Stimulated activated CD8-positive, alpha-beta memory T cell treated with anti-CD3 and anti-CD28 coated beads, Interleukin-7, amount 100 ng/mL, for 24 hours (primary cell): ENCODE measurements around the gene BBS4.
"Not testable (repeated sequence)": the region's sequence is repeated elsewhere in the genome, so short reads cannot be mapped to it uniquely, and the experiment has no call there.

Experiments
- DNase-seq: peaks from one replicate; pipeline ENCODE4 v3.0.0-alpha.2; 2020; ENCODE audit warnings: low read depth

The BBS4 gene, protein sequence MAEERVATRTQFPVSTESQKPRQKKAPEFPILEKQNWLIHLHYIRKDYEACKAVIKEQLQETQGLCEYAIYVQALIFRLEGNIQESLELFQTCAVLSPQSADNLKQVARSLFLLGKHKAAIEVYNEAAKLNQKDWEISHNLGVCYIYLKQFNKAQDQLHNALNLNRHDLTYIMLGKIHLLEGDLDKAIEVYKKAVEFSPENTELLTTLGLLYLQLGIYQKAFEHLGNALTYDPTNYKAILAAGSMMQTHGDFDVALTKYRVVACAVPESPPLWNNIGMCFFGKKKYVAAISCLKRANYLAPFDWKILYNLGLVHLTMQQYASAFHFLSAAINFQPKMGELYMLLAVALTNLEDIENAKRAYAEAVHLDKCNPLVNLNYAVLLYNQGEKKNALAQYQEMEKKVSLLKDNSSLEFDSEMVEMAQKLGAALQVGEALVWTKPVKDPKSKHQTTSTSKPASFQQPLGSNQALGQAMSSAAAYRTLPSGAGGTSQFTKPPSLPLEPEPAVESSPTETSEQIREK

DNA sequence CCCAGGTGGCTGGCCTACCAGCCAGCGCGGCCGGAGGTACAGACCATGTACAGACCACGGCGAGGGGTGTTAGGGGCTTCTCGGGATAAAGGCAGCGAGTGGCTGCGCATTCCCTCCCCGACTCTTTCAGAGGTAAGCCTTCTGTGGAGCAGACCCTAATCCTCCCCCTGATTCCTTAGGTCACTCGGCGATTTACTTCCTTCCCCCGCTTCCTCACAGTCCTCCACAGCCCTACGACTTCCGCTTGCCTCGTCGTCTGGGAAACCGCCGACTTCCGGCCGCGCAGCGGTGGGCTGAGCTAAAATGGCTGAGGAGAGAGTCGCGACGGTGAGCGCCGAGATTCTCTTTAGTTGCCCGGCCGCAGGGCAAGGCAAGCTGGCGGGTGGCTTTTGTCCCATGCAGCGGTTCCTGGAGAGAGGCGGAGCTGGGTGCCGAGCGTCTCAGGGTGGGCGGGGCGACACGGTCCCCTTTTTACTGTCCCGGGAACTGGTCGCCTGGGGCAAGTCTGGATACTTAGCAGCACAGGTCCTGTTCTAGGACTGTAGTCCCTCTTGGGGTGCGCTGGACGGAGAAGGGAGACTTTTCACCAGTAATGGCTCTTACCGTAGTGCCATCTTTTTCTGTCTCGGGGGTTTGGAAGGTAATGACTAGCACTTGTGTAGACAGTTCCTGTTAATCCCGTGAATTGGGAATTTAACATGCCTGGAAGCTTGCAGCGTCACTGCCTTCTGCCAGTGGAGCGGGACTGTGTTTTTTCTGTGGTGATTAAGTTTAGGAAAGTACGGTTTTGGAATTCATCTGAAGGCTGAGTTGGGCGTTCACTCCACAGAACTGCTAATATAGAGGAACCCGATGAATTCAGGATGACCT, at the start of gene BBS4, which contains the start of gene HIGD2B:
Gene BBS4 (plus strand): TSS at position 283 of the 870 bp plus-strand sequence. CDS start 21 bp downstream, at position 304.
Gene HIGD2B (minus strand): TSS at position 258 of the 870 bp plus-strand sequence. CDS start 9,808 bp downstream, outside the sequence.
- peak; percentile 75 for DNase-seq

GRCh38 chr15:72636519-72637282, 49.3 kb upstream of the BBS4 start:
- DNase-seq = peak; percentile 29

- not testable (repeated sequence) for DNase-seq
Observed at GRCh38 chr15:72639759-72640483, 46.1 kb upstream of the BBS4 start.

GRCh38 chr15:72642271-72642670, 43.7 kb upstream of the BBS4 start:
- not testable (repeated sequence) for DNase-seq

GRCh38 chr15:72648631-72649253, 37.3 kb upstream of the BBS4 start:
- DNase-seq = not testable (repeated sequence)

DNA sequence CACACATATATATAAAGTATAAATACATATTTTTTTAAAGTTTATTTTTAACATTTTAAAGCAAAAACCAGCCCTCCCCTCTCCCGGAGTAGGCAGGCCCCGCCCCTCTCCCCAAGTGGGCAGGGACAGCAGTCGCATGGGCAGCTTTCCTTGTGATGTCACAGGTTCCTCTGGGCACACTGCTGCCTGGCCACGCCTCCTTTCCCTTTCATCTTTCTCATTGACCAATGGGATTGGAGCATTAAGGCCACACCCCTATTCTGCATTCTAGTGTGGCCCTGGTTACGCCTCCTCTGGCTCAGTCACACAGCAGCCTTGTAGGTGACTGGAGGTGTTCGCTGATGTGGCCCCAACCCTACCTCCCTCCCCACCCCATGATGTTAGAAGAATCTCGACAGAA, 31.6 kb upstream of the BBS4 start, which contains the start of gene GOLGA6B:
Gene GOLGA6B (plus strand): TSS at position 301 of the 400 bp plus-strand sequence. CDS start 41 bp downstream, at position 342.
- not testable (repeated sequence) for DNase-seq

- DNase-seq = not testable (repeated sequence)
Observed at GRCh38 chr15:72656014-72656413, 30.0 kb upstream of the BBS4 start.

GRCh38 chr15:72661081-72661480, 24.9 kb upstream of the BBS4 start:
- not testable (repeated sequence) for DNase-seq

GRCh38 chr15:72663931-72664330, 22.1 kb upstream of the BBS4 start:
- DNase-seq = not testable (repeated sequence)

DNA sequence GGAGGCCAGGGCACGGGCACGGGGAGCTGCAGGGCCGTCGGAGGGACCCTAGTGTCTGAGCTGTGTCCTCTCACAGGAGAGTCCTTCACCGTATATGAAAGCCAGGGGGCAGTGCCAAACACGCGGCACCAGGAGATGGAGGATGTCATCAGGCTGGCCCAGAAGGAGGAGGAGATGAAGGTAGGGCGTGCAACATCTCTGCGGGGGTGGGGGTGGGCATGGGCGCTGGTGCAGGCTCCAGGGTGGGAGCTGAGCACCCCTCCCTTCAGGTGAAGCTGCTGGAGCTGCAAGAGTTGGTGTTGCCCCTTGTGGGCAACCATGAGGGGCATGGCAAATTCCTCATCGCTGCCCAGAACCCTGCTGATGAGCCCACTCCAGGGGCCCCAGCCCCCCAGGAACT, 20.3 kb upstream of the BBS4 start:
- DNase-seq = not testable (repeated sequence)

DNA sequence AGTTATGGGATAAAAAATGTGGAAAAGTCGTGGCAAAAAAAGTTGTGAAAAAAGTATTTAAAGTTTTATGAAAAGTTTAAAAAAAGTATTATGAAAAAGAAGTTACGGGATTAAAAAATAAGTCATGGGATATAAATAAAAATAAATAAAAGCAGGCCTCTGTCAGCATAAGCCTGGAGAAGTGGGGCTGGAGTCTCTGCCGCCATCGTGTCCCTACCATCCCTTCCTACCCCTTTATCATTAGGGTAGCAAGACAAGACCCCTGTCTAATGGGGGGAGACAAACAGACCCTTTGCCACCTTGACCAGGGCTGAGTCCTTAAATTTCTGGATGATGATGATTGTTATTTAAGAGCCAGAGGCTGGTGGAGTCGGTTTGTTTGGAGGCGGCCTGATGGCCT, 16.2 kb upstream of the BBS4 start:
- not testable (repeated sequence) for DNase-seq

- DNase-seq = peak; percentile 53
Observed at GRCh38 chr15:72670656-72671352, 15.2 kb upstream of the BBS4 start.

GRCh38 chr15:72671525-72671924, 14.5 kb upstream of the BBS4 start:
- no peak for DNase-seq

- DNase-seq = no peak
Observed at GRCh38 chr15:72676838-72677237, 9.2 kb upstream of the BBS4 start.

- DNase-seq = no peak
Observed at GRCh38 chr15:72680931-72681330, 5.1 kb upstream of the BBS4 start.

GRCh38 chr15:72682772-72683171, 3.2 kb upstream of the BBS4 start:
- DNase-seq = no peak

DNA sequence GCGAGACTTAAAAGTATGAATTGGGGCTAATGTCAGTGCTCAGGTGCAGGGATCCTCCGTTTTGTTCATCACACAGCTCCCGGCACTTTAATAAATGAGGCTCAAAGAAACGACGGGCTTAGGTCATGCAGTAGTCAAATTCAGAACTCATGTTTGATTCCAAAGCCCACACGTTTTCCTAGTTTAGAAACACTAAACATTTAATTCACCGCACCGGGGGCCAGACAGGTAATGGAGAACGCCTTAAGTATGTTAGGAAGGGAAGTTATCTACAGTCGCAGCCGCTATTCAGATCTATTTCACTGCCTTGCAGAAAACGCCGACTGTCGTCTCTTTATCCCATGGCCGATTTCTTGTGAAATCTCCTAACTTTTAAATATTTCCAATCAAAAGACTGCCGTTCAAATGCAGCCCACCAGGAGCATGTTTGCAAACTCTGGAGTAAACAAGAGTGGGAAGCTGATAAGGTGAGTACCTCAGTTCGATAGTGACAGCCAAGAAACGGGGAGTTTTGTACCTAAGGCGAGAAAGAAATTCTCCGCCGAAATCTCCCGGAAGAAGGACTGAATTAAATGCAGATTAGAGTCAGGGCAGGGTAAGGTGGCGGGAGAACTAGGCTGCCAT, 594 bp upstream of the BBS4 start:
- no peak for DNase-seq

DNA sequence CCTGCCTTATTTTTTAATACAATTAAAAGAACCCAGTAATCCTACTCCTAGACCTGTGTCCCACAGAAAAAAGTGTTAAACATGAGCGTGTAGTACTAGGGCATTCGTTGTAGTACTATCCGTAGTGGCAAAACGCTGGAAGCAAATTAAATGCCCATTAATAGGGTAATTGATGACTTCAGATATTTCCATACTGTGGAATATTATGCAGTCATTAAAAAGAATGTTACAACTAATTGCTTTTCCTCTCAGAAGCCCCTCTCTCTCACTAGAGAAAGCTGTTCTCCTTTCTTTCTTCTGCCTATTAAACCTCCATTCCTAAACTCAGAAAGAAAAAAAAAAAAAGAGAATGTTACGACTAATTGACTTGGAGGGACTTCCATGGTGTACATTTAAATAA, 2.7 kb downstream of the BBS4 start:
- DNase-seq = no peak

GRCh38 chr15:72690938-72691337, 4.9 kb downstream of the BBS4 start:
- no peak for DNase-seq
